GM12891 (cell line): ENCODE data around the gene SYNE3.

Experiments used
- DNase-seq: peaks from one replicate; pipeline ENCODE4 v3.0.0; 2011; ENCODE audit warnings: low spot score; ENCODE audit not compliant: insufficient read length
- FAIRE-seq: peaks from 2 replicates; lab custom pipeline; 2011; peaks lifted over from hg19 to GRCh38; lab: Jason Lieb, UNC
- PAX5 ChIP-seq: IDR thresholded peaks from 2 replicates; pipeline ENCODE4 v1.6.1; 2011; ENCODE audit warnings: low read length, moderate library complexity, mild to moderate bottlenecking; ENCODE audit not compliant: insufficient read depth, severe bottlenecking
- POLR2A ChIP-seq: IDR thresholded peaks from 2 replicates; pipeline ENCODE4 v1.6.1; 2011; ENCODE audit warnings: low read depth, low read length, control low read depth
- POLR2AphosphoS5 ChIP-seq: IDR thresholded peaks from 2 replicates; pipeline ENCODE4 v1.6.1; 2011; ENCODE audit warnings: low read depth, low read length, control low read depth
- POU2F2 ChIP-seq: IDR thresholded peaks from 2 replicates; pipeline ENCODE4 v1.6.1; 2011; ENCODE audit warnings: low read depth, mild to moderate bottlenecking, control low read depth, low read length, moderate library complexity
- SPI1 ChIP-seq: IDR thresholded peaks from 2 replicates; pipeline ENCODE4 v1.6.1; 2011; ENCODE audit warnings: low read depth, low read length, control low read depth
- TAF1 ChIP-seq: IDR thresholded peaks from 2 replicates; pipeline ENCODE4 v1.6.1; 2011; ENCODE audit warnings: low read depth, low read length, control low read depth

Gene SYNE3

GRCh38 chr14:95498622-95499353, 17.7 kb downstream of the SYNE3 start:
- no peak for TF ChIP-seq POLR2A
- TF ChIP-seq PAX5: no peak
- TF ChIP-seq SPI1: no peak
- no peak for TF ChIP-seq TAF1
- no peak for TF ChIP-seq POU2F2
- no peak for TF ChIP-seq POLR2AphosphoS5
- DNase-seq (no peak), FAIRE-seq (no peak)

DNA sequence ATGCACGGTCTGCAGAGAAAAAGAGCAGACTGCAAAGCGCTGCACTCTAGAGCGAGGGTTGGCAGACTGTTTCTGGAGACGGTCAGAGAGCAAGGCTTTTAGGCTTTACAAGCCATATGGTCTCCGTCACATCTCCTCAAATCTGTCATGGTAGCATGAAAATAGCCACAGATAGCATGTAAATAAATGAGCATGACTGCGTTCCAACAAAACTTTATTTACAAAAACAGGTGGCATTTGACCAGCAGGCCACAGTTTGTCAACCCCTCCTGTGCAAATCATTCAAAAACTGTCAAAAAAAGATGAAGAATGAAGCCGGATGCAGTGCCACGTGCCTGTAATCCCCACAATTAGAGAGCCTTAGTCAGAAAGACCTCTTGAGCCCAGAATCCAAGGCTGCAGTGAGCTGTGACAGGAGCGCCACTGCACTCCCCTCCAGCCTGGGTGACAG, 18.9 kb downstream of the SYNE3 start:
- TF ChIP-seq POLR2AphosphoS5: no peak
- TF ChIP-seq PAX5: no peak
- no peak for TF ChIP-seq SPI1
- no peak for TF ChIP-seq POU2F2
- TF ChIP-seq TAF1: no peak
- TF ChIP-seq POLR2A: no peak
- no peak for DNase-seq
- FAIRE-seq: no peak

DNA sequence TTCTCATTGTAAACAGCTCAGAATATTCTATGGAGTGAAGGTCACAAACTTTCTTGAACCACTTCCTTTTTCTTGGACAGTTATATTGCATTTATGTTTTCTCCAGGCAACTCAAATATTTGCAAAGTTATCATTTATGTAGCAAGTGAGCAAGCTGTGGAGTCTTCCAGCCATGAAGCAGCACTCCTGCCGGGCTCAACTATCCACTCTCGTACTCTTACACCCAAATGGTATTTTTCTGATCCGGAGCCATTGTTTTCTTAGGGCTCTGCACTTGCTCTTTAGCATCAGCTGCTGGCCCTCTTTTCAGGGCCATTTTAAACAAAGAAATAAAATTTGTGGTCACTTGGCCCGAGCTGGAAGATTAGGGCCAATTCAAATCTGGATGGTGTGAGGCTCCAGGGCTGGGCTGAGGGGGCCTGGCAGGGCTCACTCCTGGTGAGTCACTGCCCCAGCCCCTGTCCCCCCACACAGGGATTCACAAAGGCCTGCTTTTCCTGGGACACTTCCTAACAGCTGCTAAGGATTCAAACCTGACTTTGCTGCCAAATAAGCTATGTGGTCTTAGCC, 19.7 kb downstream of the SYNE3 start:
- no peak for TF ChIP-seq TAF1
- peak; percentile 67 for TF ChIP-seq SPI1
- no peak for TF ChIP-seq POLR2A
- no peak for TF ChIP-seq POLR2AphosphoS5
- no peak for TF ChIP-seq PAX5
- FAIRE-seq (peak; percentile 56), DNase-seq (no peak)

DNA sequence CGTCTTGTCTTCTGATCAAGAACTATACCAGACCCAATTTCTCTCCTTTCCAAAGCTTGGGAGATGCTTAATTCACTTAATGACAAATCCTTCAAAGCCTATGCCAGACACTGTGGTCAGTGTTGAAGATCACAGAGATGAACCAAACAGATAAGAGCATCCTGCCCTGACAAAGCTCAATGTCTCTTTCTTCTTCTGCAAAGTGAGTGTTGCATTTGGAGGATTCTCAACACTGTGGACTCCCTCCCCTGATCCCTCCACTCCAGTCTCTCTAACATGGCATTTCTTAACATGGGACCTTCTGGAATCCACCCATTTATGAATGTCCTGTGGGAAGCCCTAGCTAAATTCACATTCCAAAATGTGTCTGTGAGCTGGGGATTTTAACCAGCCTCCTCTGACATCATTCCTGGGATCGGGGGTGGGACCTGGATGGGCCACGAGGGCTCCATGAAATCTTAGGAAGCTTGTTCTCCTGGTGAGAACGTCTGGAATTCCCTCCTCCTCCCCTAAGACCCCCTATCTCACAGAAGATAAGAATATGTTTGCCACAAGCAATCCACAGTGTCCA, 20.3 kb downstream of the SYNE3 start:
- TF ChIP-seq POLR2A (no peak), SPI1 (no peak), POU2F2 (no peak), POLR2AphosphoS5 (no peak), PAX5 (no peak), TAF1 (no peak)
- DNase-seq (no peak), FAIRE-seq (peak; percentile 13)

GRCh38 chr14:95495538-95496025, 20.9 kb downstream of the SYNE3 start:
- peak; percentile 60 for DNase-seq
- FAIRE-seq: peak; percentile 100

DNA sequence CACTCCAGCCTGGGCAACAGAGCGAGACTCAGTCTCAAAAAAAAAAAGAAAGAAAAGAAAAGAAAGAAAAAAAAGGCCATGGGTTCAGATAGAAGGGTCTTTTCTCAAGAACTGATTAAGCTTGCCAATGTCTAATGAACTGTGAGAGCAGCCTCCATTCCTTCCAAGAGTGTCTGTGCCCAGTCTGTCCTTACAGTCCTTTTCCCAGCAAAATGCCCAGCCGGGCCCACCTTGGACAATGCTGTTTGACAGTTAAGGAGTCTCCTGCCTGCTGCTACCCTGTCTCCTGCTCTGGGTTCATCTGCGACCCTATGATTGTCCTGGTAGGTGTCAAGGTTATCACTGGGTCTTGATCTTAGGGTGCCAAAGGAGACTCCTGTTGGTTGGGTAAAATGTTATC, 21.4 kb downstream of the SYNE3 start:
- DNase-seq (no peak), FAIRE-seq (no peak)
- TF ChIP-seq POU2F2 (no peak), TAF1 (no peak), SPI1 (no peak), POLR2A (no peak), POLR2AphosphoS5 (no peak), PAX5 (no peak)

More at GRCh38 chr14:95495538-95496025, 20.9 kb downstream of the SYNE3 start:
- TF ChIP-seq SPI1 (peak; percentile 100), PAX5 (no peak), POU2F2 (no peak), POLR2AphosphoS5 (no peak), TAF1 (0 out of 2 replicates have a peak, but pooled peaks have one; percentile 22), POLR2A (0 out of 2 replicates have a peak, but pooled peaks have one; percentile 18)

GRCh38 chr14:95494456-95494855, 22.0 kb downstream of the SYNE3 start:
- DNase-seq (no peak), FAIRE-seq (peak; percentile 88)
- TF ChIP-seq POLR2AphosphoS5: no peak
- TF ChIP-seq TAF1: no peak
- no peak for TF ChIP-seq POLR2A

GRCh38 chr14:95493976-95494375, 22.5 kb downstream of the SYNE3 start:
- TF ChIP-seq POLR2AphosphoS5 (no peak), SPI1 (no peak), TAF1 (no peak), POU2F2 (no peak), PAX5 (no peak), POLR2A (no peak)
- DNase-seq (no peak), FAIRE-seq (no peak)

- DNase-seq (no peak), FAIRE-seq (no peak)
- TF ChIP-seq POU2F2 (no peak), PAX5 (no peak), POLR2AphosphoS5 (no peak), POLR2A (no peak)
These were observed 22.9 kb downstream of the SYNE3 start for GRCh38 chr14:95493503-95493902.
